Kidney tubule cell (primary cell): ENCODE results near the gene SNCB.

ENCODE experiments used
- DNase-seq: peaks from one replicate; pipeline ENCODE4 v3.0.0-alpha.2; 2018; ENCODE audit warnings: low spot score

The SNCB gene

GRCh38 chr5:176644294-176644693, 14.0 kb upstream of the SNCB start:
- no peak for DNase-seq

GRCh38 chr5:176643491-176644219, 13.3 kb upstream of the SNCB start:
- DNase-seq, result no peak

- no peak for DNase-seq
These were observed 12.5 kb upstream of the SNCB start for GRCh38 chr5:176642675-176643490.

GRCh38 chr5:176640616-176641015, 10.3 kb upstream of the SNCB start:
- no peak for DNase-seq

GRCh38 chr5:176639981-176640380, 9.6 kb upstream of the SNCB start:
- DNase-seq, result no peak

- DNase-seq, result no peak
These were observed 8.9 kb upstream of the SNCB start for GRCh38 chr5:176639208-176639607.

GRCh38 chr5:176638437-176638836, 8.1 kb upstream of the SNCB start:
- no peak for DNase-seq

- DNase-seq, result no peak
These were observed 7.2 kb upstream of the SNCB start for GRCh38 chr5:176637556-176637955.

- no peak for DNase-seq
These were observed 6.1 kb upstream of the SNCB start for GRCh38 chr5:176636426-176636825.

GRCh38 chr5:176633598-176633997, 3.3 kb upstream of the SNCB start:
- DNase-seq, result no peak

GRCh38 chr5:176632745-176633144, 2.4 kb upstream of the SNCB start:
- no peak for DNase-seq

GRCh38 chr5:176631383-176632200, 1.3 kb upstream of the SNCB start:
- DNase-seq, result no peak

GRCh38 chr5:176630681-176631222, 418 bp upstream of the SNCB start:
- no peak for DNase-seq

GRCh38 chr5:176629317-176629852, 949 bp downstream of the SNCB start:
- no peak for DNase-seq

- DNase-seq, result peak; percentile 69
These were observed 1.7 kb downstream of the SNCB start for GRCh38 chr5:176628406-176629228.

GRCh38 chr5:176627582-176627981, 2.8 kb downstream of the SNCB start:
- no peak for DNase-seq

- DNase-seq, result no peak
These were observed 3.5 kb downstream of the SNCB start for GRCh38 chr5:176626876-176627236.

- DNase-seq, result peak; percentile 28
These were observed 4.1 kb downstream of the SNCB start for GRCh38 chr5:176625966-176626875.

- no peak for DNase-seq
These were observed 4.8 kb downstream of the SNCB start for GRCh38 chr5:176625512-176625911.

GRCh38 chr5:176624938-176625337, 5.4 kb downstream of the SNCB start:
- no peak for DNase-seq
